HepG2 (cell line): ENCODE data around the gene SPSB2. TPM values are rescaled to one million over a fixed set of nuclear protein-coding genes. Genes with fewer than 3 reads are reported as not detected.

Experiments
- HES4 ChIP-seq: sonication (generic); formaldehyde crosslinking; IDR thresholded peaks from 2 replicates; pipeline ENCODE4 v1.9.0; 2021; ENCODE audit warnings: mild to moderate bottlenecking, missing genetic modification reagents, borderline replicate concordance
- KDM3A ChIP-seq: IDR thresholded peaks from 2 replicates; pipeline ENCODE4 v1.6.1; 2018; ENCODE audit warnings: low read depth, missing compliant biosample characterization
- MED13 ChIP-seq: sonication (generic); formaldehyde crosslinking; IDR thresholded peaks from 2 replicates; pipeline ENCODE4 v1.5.0; 2020; ENCODE audit warnings: missing genetic modification reagents
- MIER3 ChIP-seq: IDR thresholded peaks from 2 replicates; pipeline ENCODE4 v1.6.1; 2016; ENCODE audit warnings: missing compliant biosample characterization, borderline replicate concordance
- RFX3 ChIP-seq: IDR thresholded peaks from 2 replicates; pipeline ENCODE4 v1.6.1; 2016; ENCODE audit warnings: missing biosample characterization, missing genetic modification reagents
- RXRA ChIP-seq: sonication (generic); formaldehyde crosslinking; IDR thresholded peaks from 2 replicates; pipeline ENCODE4 v1.5.1; 2020; ENCODE audit warnings: missing genetic modification reagents
- SAP130 ChIP-seq: IDR thresholded peaks from 2 replicates; pipeline ENCODE4 v1.6.1; 2016; ENCODE audit warnings: low read depth
- SMAD1 ChIP-seq: sonication (generic); formaldehyde crosslinking; IDR thresholded peaks from 2 replicates; pipeline ENCODE4 v1.4.0; 2020; ENCODE audit warnings: missing genetic modification reagents, low read depth, mild to moderate bottlenecking, borderline replicate concordance
- SMC3 ChIP-seq: IDR thresholded peaks from 2 replicates; pipeline ENCODE4 v1.6.1; 2011; ENCODE audit warnings: low read length, improper control_type of control experiment
- ZNF274 ChIP-seq: sonication (generic); formaldehyde crosslinking; IDR thresholded peaks from 2 replicates; pipeline ENCODE4 v1.5.1; 2020; ENCODE audit warnings: mild to moderate bottlenecking, missing genetic modification reagents
- ZNF292 ChIP-seq: sonication (generic); formaldehyde crosslinking; IDR thresholded peaks from 2 replicates; pipeline ENCODE4 v1.8.1; 2022; ENCODE audit warnings: mild to moderate bottlenecking, low read depth, missing genetic modification reagents, borderline replicate concordance
- ZNF44 ChIP-seq: sonication (generic); formaldehyde crosslinking; IDR thresholded peaks from 2 replicates; pipeline ENCODE4 v1.5.1; 2020; ENCODE audit warnings: mild to moderate bottlenecking, missing genetic modification reagents
- ZNF615 ChIP-seq: sonication (generic); formaldehyde crosslinking; IDR thresholded peaks from 2 replicates; pipeline ENCODE4 v1.5.0; 2020; ENCODE audit warnings: mild to moderate bottlenecking, missing genetic modification reagents, borderline replicate concordance
- ZNF768 ChIP-seq: sonication (generic); formaldehyde crosslinking; IDR thresholded peaks from 2 replicates; pipeline ENCODE4 v1.4.0; 2020; ENCODE audit warnings: missing genetic modification reagents
- polyA plus RNA-seq, 8 experiments: library from polyadenylated mRNA; depleted of rRNA in 3 of 8; stranded (reverse) in 7 of 8; unstranded in 1 of 8; fragments of >200 nt; fragmentation: Illumina TruSeq in 4 of 8; extraction: Trizol in 4 of 8; gene quantifications; 2 replicates each; pipeline versions ENCODE4 v1.2.1 to v1.2.3, GENCODE V29; 2011 to 2016; ENCODE audit warnings: low read depth in 4 of 8, missing spikeins in 1 of 8, mixed read lengths in 1 of 8; ENCODE audit not compliant: insufficient read depth in 1 of 8
- total RNA-seq, 5 experiments: library from RNA; depleted of rRNA; stranded (reverse); fragments of >200 nt; fragmentation: Illumina TruSeq; extraction: Trizol; gene quantifications; 2 replicates each; pipeline ENCODE4 v1.2.3, GENCODE V29; 2016; ENCODE audit warnings: low read depth in 1 of 5
- TF ChIP-seq, protein P1 (sequence below): sonication (generic); formaldehyde crosslinking; IDR thresholded peaks from 2 replicates; pipeline ENCODE4 v1.4.0; 2020; ENCODE audit warnings: low read depth, mild to moderate bottlenecking, missing genetic modification reagents
- TF ChIP-seq, protein P2 (sequence below): sonication (generic); formaldehyde crosslinking; IDR thresholded peaks from 2 replicates; pipeline ENCODE4 v1.4.0; 2020; ENCODE audit warnings: missing genetic modification reagents
- TF ChIP-seq, protein P3 (sequence below): sonication (generic); formaldehyde crosslinking; IDR thresholded peaks from 2 replicates; pipeline ENCODE4 v1.5.0; 2020; ENCODE audit warnings: missing genetic modification reagents
- TF ChIP-seq, protein P4 (sequence below): sonication (generic); formaldehyde crosslinking; IDR thresholded peaks from 2 replicates; pipeline ENCODE4 v1.9.0; 2021; ENCODE audit warnings: mild to moderate bottlenecking, missing genetic modification reagents
- TF ChIP-seq, protein P5 (sequence below): sonication (generic); formaldehyde crosslinking; IDR thresholded peaks from 2 replicates; pipeline ENCODE4 v1.8.0; 2022; ENCODE audit warnings: missing genetic modification reagents, low read depth, mild to moderate bottlenecking, borderline replicate concordance

Gene SPSB2
- total and polyA plus RNA-seq, 2 of the 13 experiments (the other 11 are each of a cell fraction or from before 2014, with no cell fraction given): 2.0 to 6.2 TPM

DNA sequence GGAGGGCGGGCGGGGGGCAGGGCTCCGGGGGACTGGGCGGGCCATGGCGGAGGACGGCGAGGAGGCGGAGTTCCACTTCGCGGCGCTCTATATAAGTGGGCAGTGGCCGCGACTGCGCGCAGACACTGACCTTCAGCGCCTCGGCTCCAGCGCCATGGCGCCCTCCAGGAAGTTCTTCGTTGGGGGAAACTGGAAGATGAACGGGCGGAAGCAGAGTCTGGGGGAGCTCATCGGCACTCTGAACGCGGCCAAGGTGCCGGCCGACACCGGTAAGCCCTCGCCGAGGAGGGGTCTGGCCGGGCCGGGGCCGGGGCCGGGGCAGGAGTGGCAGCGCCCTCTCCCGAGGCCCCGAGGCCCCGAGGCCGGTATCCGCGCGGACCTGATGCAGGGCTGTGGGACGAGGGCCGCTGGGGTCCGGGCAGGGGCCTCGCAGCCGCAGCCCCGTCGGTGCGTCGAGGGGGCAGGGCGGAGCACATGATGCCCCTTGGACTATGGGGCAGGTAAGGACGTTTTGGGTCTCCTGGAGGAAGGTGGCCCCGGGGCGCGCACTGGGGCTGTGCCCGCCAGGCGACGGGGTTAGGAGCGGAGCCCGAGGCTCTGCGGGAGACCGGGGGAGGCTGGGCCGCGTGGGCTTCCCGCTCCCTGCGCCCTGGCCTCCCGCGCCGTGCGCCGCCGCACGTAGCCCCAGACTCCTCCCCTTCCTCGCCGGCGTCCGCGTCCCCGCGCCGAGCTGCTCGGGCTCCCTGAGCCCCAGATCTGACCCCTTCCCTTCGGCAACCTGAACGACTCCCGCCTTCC lies 5.5 kb downstream of the SPSB2 start, which contains the start of gene TPI1 (continued):
- TF ChIP-seq, protein P1, sequence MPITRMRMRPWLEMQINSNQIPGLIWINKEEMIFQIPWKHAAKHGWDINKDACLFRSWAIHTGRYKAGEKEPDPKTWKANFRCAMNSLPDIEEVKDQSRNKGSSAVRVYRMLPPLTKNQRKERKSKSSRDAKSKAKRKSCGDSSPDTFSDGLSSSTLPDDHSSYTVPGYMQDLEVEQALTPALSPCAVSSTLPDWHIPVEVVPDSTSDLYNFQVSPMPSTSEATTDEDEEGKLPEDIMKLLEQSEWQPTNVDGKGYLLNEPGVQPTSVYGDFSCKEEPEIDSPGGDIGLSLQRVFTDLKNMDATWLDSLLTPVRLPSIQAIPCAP (CRISPR knock-in tag): 0 out of 2 replicates have a peak, but pooled peaks have one; percentile 13
- TF ChIP-seq, protein P2, sequence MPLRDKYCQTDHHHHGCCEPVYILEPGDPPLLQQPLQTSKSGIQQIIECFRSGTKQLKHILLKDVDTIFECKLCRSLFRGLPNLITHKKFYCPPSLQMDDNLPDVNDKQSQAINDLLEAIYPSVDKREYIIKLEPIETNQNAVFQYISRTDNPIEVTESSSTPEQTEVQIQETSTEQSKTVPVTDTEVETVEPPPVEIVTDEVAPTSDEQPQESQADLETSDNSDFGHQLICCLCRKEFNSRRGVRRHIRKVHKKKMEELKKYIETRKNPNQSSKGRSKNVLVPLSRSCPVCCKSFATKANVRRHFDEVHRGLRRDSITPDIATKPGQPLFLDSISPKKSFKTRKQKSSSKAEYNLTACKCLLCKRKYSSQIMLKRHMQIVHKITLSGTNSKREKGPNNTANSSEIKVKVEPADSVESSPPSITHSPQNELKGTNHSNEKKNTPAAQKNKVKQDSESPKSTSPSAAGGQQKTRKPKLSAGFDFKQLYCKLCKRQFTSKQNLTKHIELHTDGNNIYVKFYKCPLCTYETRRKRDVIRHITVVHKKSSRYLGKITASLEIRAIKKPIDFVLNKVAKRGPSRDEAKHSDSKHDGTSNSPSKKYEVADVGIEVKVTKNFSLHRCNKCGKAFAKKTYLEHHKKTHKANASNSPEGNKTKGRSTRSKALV (CRISPR knock-in tag): no peak
- TF ChIP-seq, protein P3, sequence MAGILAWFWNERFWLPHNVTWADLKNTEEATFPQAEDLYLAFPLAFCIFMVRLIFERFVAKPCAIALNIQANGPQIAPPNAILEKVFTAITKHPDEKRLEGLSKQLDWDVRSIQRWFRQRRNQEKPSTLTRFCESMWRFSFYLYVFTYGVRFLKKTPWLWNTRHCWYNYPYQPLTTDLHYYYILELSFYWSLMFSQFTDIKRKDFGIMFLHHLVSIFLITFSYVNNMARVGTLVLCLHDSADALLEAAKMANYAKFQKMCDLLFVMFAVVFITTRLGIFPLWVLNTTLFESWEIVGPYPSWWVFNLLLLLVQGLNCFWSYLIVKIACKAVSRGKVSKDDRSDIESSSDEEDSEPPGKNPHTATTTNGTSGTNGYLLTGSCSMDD (CRISPR knock-in tag): no peak
- TF ChIP-seq MED13 (peak; percentile 75; the same call in 1 of the 2 replicates), ZNF44 (peak; percentile 57; the same call in 1 of the 2 replicates), RFX3 (CRISPR knock-in tag) (no peak), MIER3 (CRISPR knock-in tag) (no peak), RXRA (CRISPR knock-in tag) (peak; percentile 24), HES4 (peak; percentile 57; the same call in 1 of the 2 replicates), ZNF615 (CRISPR knock-in tag) (no peak), ZNF292 (CRISPR knock-in tag) (no peak), ZNF274 (no peak), KDM3A (CRISPR knock-in tag) (0 out of 2 replicates have a peak, but pooled peaks have one; percentile 22), SMC3 (no peak), SMAD1 (CRISPR knock-in tag) (no peak), SAP130 (CRISPR knock-in tag) (peak; percentile 62), ZNF768 (CRISPR knock-in tag) (peak; percentile 63)
- TF ChIP-seq, protein P4, sequence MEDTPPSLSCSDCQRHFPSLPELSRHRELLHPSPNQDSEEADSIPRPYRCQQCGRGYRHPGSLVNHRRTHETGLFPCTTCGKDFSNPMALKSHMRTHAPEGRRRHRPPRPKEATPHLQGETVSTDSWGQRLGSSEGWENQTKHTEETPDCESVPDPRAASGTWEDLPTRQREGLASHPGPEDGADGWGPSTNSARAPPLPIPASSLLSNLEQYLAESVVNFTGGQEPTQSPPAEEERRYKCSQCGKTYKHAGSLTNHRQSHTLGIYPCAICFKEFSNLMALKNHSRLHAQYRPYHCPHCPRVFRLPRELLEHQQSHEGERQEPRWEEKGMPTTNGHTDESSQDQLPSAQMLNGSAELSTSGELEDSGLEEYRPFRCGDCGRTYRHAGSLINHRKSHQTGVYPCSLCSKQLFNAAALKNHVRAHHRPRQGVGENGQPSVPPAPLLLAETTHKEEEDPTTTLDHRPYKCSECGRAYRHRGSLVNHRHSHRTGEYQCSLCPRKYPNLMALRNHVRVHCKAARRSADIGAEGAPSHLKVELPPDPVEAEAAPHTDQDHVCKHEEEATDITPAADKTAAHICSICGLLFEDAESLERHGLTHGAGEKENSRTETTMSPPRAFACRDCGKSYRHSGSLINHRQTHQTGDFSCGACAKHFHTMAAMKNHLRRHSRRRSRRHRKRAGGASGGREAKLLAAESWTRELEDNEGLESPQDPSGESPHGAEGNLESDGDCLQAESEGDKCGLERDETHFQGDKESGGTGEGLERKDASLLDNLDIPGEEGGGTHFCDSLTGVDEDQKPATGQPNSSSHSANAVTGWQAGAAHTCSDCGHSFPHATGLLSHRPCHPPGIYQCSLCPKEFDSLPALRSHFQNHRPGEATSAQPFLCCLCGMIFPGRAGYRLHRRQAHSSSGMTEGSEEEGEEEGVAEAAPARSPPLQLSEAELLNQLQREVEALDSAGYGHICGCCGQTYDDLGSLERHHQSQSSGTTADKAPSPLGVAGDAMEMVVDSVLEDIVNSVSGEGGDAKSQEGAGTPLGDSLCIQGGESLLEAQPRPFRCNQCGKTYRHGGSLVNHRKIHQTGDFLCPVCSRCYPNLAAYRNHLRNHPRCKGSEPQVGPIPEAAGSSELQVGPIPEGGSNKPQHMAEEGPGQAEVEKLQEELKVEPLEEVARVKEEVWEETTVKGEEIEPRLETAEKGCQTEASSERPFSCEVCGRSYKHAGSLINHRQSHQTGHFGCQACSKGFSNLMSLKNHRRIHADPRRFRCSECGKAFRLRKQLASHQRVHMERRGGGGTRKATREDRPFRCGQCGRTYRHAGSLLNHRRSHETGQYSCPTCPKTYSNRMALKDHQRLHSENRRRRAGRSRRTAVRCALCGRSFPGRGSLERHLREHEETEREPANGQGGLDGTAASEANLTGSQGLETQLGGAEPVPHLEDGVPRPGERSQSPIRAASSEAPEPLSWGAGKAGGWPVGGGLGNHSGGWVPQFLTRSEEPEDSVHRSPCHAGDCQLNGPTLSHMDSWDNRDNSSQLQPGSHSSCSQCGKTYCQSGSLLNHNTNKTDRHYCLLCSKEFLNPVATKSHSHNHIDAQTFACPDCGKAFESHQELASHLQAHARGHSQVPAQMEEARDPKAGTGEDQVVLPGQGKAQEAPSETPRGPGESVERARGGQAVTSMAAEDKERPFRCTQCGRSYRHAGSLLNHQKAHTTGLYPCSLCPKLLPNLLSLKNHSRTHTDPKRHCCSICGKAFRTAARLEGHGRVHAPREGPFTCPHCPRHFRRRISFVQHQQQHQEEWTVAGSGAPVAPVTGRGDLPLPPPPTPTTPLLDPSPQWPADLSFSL (CRISPR knock-in tag): no peak
- TF ChIP-seq, protein P5, sequence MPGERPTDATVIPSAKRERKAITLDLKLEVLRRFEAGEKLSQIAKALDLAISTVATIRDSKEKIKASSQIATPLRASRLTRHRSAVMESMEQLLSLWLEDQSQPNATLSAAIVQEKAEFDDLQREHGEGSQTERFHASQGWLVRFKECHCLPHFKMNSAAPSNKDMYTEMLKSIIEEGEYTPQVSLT: no peak
